LNCaP clone FGC (cell line): ENCODE data around the gene DYNLT1.

Source experiments
- DNase-seq: peaks from one replicate; pipeline ENCODE4 v3.0.0-alpha.2; 2011; ENCODE audit warnings: low read depth
- H3K4me3 ChIP-seq: 2 replicates; pipeline ENCODE4 v1.5.1; 2011; ENCODE audit warnings: mild to moderate bottlenecking, low read depth, low read length, control low read depth
- CTCF ChIP-seq: IDR thresholded peaks from 2 replicates; pipeline ENCODE4 v1.5.1; 2012; ENCODE audit warnings: mild to moderate bottlenecking; ENCODE audit not compliant: control insufficient read depth, insufficient read depth; ENCODE audit errors: extremely low read depth

The DYNLT1 gene

DNA sequence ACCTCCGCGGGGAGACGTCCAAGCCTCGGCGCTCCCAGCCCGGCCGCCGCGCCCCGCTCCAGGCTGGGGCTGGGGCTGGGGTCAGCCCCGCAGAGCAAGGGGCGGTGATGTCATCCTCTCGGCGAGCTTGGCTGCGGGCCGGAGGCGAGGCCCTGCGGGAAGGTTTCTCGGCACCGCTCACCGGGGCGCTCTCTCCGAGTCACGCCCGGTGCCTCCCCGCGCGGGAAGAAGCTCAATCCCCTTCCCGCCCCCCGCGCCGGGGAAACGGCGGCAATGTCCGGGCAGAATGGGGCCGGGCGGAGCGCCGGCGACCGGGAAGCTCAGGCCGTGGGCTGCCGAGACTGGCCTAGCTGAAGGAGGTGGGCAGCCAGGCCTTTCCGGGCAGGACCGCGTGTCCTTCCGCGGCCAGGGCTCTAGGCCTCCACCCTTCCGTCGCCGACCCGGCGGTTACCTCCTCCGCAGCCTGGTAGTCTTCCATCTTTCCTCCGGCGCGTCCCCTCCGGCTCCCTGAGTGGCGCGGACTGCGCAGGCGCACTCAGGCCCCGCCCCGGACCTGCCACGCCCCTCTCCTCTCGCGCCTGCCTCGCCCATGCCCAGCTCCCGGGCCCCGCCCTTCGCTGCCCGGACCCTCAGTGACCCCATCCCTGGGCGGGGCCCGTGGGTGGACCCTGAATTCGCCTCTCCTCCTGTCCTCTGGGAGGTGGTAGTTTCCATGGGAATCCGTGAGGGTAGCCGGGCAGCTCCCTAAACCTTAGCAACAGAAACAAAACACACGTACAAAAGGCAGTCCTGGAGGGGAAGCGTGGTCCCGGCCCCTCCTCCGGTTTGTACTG lies at the start of gene DYNLT1:
TSS of gene DYNLT1 (minus strand) at position 513 of the 833 bp plus-strand sequence. CDS start at position 478, 35 bp downstream.
- no peak for TF ChIP-seq CTCF
- peak within 1 kb of the TSS; percentile 74 for H3K4me3 ChIP-seq
- DNase-seq = peak; percentile 53

GRCh38 chr6:158688860-158689259 lies 44.3 kb upstream of the DYNLT1 start:
- TF ChIP-seq CTCF = no peak
- H3K4me3 ChIP-seq = no peak overlapping the region
- DNase-seq = no peak

GRCh38 chr6:158687506-158687905 lies 43.0 kb upstream of the DYNLT1 start:
- H3K4me3 ChIP-seq = no peak overlapping the region
- no peak for DNase-seq
- TF ChIP-seq CTCF = no peak

- no peak for DNase-seq
- TF ChIP-seq CTCF = no peak
- no peak overlapping the region for H3K4me3 ChIP-seq
These were observed 42.3 kb upstream of the DYNLT1 start for GRCh38 chr6:158686791-158687381.

- DNase-seq = no peak
- TF ChIP-seq CTCF = no peak
- H3K4me3 ChIP-seq = no peak overlapping the region
These were observed 41.8 kb upstream of the DYNLT1 start for GRCh38 chr6:158686311-158686710.

DNA sequence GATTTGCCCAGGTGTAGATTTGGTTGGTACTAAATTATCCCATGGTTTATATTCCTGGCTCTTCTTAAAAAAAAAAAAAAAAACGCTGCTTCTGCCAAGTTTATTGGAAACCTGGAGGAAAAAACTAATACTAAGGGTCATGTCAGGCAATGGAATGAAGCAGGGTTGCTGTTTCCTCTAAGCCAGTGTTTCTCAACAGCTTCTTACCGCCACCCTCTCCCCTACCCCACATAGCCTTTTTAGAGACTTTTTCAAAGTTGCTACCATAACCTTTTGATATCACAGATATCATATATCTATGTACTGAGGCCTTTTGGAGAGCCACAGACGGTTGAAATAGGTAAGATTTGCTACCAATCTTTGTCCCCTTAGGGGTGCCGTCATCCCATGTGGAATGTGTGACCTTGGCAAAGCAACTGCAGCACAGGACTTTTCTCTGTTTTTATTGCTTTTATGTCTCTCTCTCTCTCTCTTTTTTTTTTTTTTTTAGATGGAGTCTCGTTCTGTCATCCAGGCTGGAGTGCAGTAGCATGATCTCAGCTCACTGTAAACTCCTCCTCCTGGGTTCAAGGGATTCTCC lies 40.3 kb upstream of the DYNLT1 start:
- no peak overlapping the region for H3K4me3 ChIP-seq
- DNase-seq = no peak

More for the DNA sequence above, 40.3 kb upstream of the DYNLT1 start:
- TF ChIP-seq CTCF = no peak
